ENCODE results near the gene ZNF175.
A peak's percentile ranks its signal among the peaks of the same experiment; 100 is the strongest.

- TF ChIP-seq REST (IDR thresholded peaks at IDR 0.05; ENCODE audit: insufficient read depth in 1 of 2, low read depth in 2 of 2, low read length in 2 of 2) (0 out of 4 replicates have a peak, but pooled peaks of 1 of the 2 experiments have one; percentile 46), TAF1 (IDR thresholded peaks at IDR 0.05; ENCODE audit: borderline replicate concordance, insufficient read depth, low read length) (0 out of 2 replicates have a peak, but pooled peaks have one; percentile 73)
Measured at GRCh38 chr19:51570962-51571575, at the start of gene ZNF175.

All from PFSK-1 (cell line).